Adipocyte (in vitro differentiated cells): Measurements from ENCODE around the gene DAP.
A peak's percentile ranks its signal among the peaks of the same experiment; 100 is the strongest.

Experiments
- DNase-seq: peaks from one replicate; pipeline ENCODE4 v3.0.0-alpha.2; 2015; ENCODE audit warnings: low read depth
- H3K27me3 ChIP-seq: replicated peaks from 2 replicates; pipeline ENCODE4 v1.7.0; 2013; ENCODE audit warnings: mild to moderate bottlenecking, low read length, moderate library complexity; ENCODE audit not compliant: control insufficient read depth, insufficient read depth
- H3K36me3 ChIP-seq: 2 replicates; pipeline ENCODE4 v1.7.0; 2013; ENCODE audit warnings: low read length, mild to moderate bottlenecking, moderate library complexity; ENCODE audit not compliant: control insufficient read depth, insufficient read depth, severe bottlenecking
- H3K4me1 ChIP-seq: 2 replicates; pipeline ENCODE4 v1.7.0; 2013; ENCODE audit warnings: mild to moderate bottlenecking, low read length, moderate library complexity; ENCODE audit not compliant: control insufficient read depth, insufficient read depth
- H3K4me3 ChIP-seq: 2 replicates; pipeline ENCODE4 v1.7.0; 2013; ENCODE audit warnings: mild to moderate bottlenecking, low read length, moderate library complexity
- H3K9ac ChIP-seq: 2 replicates; pipeline ENCODE4 v1.7.0; 2013; ENCODE audit warnings: mild to moderate bottlenecking, low read length, moderate library complexity
- H3K9me3 ChIP-seq: 2 replicates; pipeline ENCODE4 v1.7.0; 2013; ENCODE audit warnings: mild to moderate bottlenecking, low read length, moderate library complexity; ENCODE audit not compliant: control insufficient read depth

The DAP gene

DNA sequence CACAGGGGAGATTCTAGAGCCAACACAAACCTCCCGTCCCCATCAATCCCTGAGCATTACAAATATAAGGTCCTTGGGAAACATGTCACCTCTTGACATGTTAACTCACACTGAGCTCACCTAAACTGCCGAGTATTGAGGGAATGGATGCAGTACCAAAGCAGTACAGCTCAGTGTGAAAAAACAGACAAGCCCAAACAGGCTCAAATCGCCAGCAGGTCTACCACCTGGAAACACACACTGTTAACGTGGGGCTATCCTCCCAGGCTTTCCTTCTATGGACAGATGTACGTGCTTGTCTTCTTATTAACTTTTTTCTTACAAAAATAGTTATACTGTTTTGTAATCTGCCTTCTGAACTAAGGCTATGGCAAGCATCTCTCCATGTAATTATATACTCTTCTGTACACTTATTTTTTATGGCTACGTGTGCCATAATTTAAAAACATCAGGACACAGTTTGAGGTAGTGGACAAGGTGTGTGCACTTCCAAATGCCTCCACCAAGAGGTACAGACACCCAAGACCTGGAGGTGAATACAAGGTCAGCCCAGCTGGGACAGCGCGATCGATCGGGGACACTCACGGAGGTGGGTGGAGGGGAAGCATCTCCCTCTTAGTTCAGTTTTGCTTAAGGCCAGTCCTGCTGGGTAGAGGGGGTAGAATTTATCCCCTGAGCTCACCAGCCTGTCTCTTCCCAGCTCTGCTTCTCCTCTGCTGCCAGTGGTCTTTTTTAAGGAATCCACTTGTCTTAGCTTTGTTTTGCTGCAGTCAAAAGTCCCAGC, 76.5 kb downstream of the DAP start:
- H3K9ac ChIP-seq: no peak overlapping the region
- H3K4me3 ChIP-seq: no peak overlapping the region
- peaks cover 4% of the 10 kb centered on the region for H3K9me3 ChIP-seq
- H3K27me3 ChIP-seq: no peaks in the 10 kb centered on the region
- peaks cover 34% of the 10 kb centered on the region for H3K36me3 ChIP-seq
- no peak for DNase-seq
- H3K4me1 ChIP-seq: no peaks in the 10 kb centered on the region

DNA sequence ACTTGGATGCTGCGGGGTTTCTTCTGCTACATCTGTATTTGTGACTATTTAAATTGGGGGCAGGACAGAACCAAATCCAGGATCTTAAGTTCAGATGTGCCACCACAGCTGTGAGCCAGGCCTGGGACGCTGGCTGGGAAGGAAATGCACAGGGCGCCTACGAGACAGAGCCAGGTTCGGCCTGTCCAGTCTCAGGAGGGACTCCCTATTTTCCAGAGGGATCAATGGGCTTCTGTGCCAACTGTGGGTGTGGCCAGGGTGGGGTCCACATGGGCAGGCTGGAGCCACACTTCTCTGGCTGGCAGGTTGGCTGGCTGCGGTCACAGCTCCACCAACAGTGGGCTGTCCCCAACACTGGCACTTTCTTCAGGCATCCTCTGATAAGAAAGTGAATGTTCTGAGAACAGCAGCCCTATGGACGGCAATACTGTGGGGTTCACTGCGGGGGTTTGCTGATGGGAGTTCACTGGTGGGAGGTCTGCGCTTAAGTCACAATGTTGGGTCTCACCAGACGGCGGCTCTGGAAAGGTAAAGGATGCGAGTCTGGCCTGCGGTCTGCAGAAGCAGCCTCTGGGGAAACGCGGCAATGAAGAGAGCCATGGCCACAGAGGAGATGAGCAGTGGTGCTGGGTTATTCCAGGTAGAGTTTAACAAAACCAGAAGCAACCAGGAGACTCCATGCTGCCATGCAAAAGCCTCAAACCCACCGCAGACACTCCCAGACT, 78.1 kb downstream of the DAP start:
- no peaks in the 10 kb centered on the region for H3K27me3 ChIP-seq
- no peak for DNase-seq
- H3K9ac ChIP-seq: no peak overlapping the region
- no peak overlapping the region for H3K4me3 ChIP-seq
- H3K4me1 ChIP-seq: no peaks in the 10 kb centered on the region
- H3K9me3 ChIP-seq: peaks cover 4% of the 10 kb centered on the region
- H3K36me3 ChIP-seq: peaks cover 42% of the 10 kb centered on the region

DNA sequence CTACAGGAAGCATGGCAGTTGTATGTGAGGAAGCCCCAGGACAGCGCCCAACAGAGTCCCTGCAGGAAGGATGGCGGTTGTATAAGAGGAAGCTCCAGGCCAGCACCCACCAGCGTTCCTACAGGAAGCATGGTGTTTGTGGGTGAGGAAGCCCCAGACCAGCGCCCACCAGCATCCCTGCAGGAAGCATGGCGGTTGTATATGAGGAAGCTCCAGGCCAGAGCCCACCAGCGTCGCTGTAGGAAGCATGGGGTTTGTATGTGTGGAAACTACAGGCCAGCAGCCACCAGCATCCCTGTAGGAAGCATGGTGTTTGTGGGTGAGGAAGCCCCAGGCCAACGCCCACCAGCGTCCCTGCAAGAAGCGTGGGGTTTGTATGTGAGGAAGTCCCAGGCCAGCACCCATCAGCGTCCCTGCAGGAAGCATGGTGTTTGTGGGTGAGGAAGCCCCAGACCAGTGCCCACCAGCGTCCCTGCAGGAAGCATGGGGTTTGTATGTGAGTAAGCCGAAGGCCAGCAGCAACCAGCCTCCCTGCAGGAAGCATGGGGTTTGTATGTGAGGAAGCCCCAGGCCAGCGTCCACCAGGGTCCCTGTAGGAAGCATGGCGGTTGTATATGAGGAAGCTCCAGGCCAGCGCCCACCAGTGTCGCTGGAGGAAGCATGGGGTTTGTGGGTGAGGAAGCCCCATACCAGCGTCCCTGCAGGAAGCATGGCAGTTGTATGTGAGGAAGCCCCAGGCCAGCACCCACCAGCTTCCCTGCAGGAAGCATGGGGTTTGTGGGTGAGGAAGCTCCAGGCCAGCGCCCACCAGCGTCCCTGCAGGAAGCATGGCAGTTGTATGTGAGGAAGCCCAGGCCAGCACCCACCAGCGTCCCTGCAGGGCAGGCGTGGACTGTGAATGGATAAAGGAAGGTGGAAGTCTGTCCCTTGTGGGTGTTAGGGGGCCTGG, 79.0 kb downstream of the DAP start:
- Histone ChIP-seq H3K4me3 (no peak overlapping the region), H3K27me3 (no peaks in the 10 kb centered on the region), H3K9ac (no peak overlapping the region), H3K4me1 (no peaks in the 10 kb centered on the region), H3K36me3 (peaks cover 48% of the 10 kb centered on the region), H3K9me3 (peaks cover 4% of the 10 kb centered on the region)
- DNase-seq: no peak

DNA sequence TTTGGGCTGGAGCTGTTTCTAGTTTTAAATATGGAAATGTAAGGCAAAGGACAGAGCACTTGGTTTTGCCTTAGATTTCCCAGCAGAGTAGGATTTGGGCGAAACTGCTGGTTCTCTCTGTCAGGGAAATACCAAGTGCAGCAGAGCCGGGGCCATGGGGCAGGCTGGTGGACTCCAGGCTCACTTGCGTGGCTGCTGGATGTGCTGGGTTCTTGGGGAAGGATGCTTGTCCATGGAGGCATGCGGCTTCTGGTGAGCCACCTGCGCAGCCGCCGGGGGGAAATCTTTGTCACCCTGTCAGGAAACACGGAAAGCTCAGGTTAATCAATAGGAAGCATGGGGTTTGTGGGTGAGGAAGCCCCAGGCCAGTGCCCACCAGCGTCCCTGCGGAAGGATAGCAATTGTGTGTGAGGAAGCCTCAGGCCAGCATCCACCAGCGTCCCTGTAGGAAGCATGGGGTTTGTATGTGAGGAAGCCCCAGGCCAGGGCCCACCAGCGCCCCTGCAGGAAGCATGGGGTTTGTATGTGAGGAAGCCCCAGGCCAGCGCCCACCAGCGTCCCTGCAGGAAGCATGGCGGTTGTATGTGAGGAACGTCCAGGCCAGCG, 80.1 kb downstream of the DAP start:
- no peak for DNase-seq
- H3K27me3 ChIP-seq: peaks cover under 1% of the 10 kb centered on the region
- no peaks in the 10 kb centered on the region for H3K4me1 ChIP-seq
- no peaks in the 10 kb centered on the region for H3K9me3 ChIP-seq
- H3K4me3 ChIP-seq: no peak overlapping the region
- peaks cover 48% of the 10 kb centered on the region for H3K36me3 ChIP-seq
- no peak overlapping the region for H3K9ac ChIP-seq

DNA sequence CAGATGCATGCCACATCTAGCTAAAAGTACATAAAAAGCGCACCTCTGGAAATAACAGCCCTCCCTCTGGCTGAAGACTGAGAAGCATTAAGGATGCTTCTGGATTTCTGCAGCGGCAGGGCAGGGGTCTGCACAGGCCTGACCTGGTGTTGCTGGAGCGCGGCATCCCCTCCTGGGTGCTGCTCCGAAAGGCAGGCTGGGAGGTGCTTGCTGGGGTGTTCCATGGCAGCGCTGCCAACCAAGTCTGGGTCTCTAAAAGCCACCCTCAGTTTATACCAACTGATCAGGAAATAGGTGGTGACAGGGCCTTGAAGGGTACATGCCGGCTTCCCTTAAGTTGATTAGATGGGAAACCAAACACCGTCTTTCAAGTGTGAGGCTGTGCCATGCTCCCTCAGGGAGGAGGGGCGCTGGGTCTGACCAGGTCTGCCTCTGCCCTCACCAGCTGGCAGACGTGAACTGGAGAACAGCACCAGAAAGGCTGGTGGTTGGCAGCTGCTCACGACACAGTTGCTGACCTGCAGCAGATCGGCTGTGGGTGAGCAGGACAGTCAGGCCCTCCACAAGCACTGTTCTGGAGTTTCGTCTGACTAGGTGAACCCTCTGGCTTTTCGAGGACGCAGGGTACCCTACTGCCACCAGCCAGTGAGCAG, 81.6 kb downstream of the DAP start:
- Histone ChIP-seq H3K4me3 (no peak overlapping the region), H3K4me1 (no peaks in the 10 kb centered on the region), H3K27me3 (peaks cover 16% of the 10 kb centered on the region), H3K9ac (no peak overlapping the region), H3K9me3 (no peaks in the 10 kb centered on the region), H3K36me3 (peaks cover 48% of the 10 kb centered on the region)
- DNase-seq: no peak

DNA sequence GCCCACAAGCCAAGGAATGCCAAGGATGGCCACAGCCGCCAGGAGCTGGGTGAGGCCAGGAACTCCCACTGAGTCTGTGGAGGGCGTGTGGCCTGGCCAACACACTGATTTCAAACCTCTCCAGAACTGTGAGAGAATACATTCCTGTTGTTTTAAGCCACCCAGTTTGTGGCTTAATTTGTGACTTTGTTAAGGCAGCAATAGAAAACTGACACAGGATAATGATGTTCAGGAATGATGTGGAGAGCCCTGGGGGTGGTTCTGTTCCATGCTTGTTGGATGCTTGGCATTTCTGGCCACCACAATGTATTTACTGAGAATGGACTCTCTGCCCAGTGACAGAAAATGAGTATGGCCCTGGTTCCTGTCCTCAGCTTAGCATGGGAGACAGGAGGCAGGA, 82.8 kb downstream of the DAP start:
- no peak overlapping the region for H3K9ac ChIP-seq
- H3K36me3 ChIP-seq: peaks cover 44% of the 10 kb centered on the region
- no peaks in the 10 kb centered on the region for H3K9me3 ChIP-seq
- H3K27me3 ChIP-seq: peaks cover 20% of the 10 kb centered on the region
- H3K4me3 ChIP-seq: no peak overlapping the region
- DNase-seq: peak; percentile 68
- H3K4me1 ChIP-seq: no peaks in the 10 kb centered on the region

DNA sequence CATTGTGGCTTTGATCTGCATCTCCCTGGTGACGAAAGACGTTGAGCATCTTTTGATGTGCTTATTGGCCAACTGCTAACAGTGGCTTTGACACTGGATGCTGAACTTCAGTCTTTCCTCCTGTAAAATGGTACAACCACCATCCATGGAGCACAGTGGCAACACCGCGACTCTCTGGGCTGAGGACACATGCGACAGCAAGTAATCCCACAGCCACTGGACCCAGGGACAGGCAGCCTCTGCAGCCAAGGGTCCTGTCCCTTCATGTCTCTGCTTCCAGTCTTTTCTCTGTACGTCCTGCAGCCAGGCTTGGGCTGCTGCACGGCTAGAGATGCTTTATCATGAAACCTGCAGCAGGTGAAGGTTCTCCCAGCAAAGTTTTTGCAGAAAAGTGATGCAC, 83.5 kb downstream of the DAP start:
- Histone ChIP-seq H3K4me3 (no peak overlapping the region), H3K9me3 (no peaks in the 10 kb centered on the region), H3K4me1 (no peaks in the 10 kb centered on the region), H3K27me3 (peaks cover 20% of the 10 kb centered on the region), H3K9ac (no peak overlapping the region), H3K36me3 (peaks cover 41% of the 10 kb centered on the region)
- no peak for DNase-seq

DNA sequence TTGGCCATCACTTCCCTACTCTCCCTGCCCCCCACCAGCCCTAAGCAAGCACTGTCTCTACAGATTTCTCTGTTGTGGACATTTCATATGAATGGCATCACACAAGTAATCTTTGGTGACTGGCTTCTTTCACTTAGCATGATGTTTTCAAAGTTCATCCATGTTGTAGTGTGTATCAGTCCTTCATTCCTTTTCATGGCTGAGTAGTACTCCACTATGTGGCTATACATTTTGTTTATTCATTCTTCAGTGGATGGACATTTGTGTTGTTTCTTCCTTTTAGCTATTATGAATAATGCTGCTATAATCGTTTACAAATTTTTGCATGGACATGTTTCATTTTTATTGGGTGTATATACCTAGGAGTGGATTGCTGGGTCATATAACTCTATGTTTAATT, 84.1 kb downstream of the DAP start:
- H3K4me1 ChIP-seq: no peaks in the 10 kb centered on the region
- no peak overlapping the region for H3K4me3 ChIP-seq
- peaks cover 35% of the 10 kb centered on the region for H3K36me3 ChIP-seq
- no peaks in the 10 kb centered on the region for H3K9me3 ChIP-seq
- H3K27me3 ChIP-seq: peaks cover 20% of the 10 kb centered on the region
- no peak for DNase-seq
- no peak overlapping the region for H3K9ac ChIP-seq

DNA sequence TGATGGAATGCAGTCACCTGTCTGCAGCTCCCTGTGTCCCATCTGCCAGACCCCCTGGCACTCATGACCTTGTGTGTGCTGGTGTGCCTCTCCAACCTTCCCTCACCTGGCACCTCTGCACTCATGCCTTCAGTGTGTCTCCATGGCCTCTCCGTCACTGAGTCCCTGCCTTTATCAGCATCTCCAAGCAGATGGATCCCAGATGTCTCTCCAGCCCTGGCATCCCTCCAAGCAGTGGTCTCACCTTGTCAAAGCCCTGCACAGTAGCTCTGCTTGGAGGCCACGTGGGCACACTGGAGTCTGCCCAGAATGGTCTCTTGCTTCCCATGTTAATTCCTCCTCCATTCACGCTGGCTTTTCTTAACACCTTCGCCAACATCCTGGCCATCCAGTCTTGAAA, 84.8 kb downstream of the DAP start:
- no peaks in the 10 kb centered on the region for H3K9me3 ChIP-seq
- H3K36me3 ChIP-seq: peaks cover 32% of the 10 kb centered on the region
- H3K9ac ChIP-seq: no peak overlapping the region
- H3K4me3 ChIP-seq: no peak overlapping the region
- no peak for DNase-seq
- H3K27me3 ChIP-seq: peaks cover 20% of the 10 kb centered on the region
- no peaks in the 10 kb centered on the region for H3K4me1 ChIP-seq

DNA sequence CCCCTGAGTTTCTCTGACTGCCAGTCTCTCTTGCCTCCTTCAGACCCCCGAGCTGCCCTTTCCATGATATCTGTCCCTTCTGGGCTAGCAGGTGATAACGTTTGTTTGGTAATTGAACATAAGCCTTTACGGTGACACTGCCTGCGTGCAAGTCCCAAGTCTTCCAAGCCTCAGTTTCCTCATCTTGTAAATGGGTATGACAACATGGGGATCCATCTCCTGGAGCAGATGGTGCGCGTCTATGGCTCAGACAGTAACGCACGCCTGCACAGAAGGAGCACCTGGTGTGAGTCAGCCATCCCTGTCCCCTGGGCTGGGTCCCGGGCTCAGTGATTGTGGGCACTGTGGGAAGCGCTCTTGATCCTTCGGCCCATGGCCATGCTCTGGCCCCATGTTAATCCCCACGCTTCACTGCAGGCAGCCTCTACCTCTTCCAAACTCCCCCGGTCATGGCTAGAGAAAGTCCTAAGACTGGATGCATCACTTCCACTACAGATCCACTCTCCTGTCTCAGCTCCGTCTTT, 85.8 kb downstream of the DAP start:
- no peak for DNase-seq
- Histone ChIP-seq H3K4me3 (no peak overlapping the region), H3K36me3 (peaks cover 22% of the 10 kb centered on the region), H3K27me3 (peaks cover 24% of the 10 kb centered on the region), H3K4me1 (no peaks in the 10 kb centered on the region), H3K9ac (no peak overlapping the region), H3K9me3 (no peaks in the 10 kb centered on the region)
